NCI-H526 treated with DMSO at 0.1 percent for 48 hours (cell line): ENCODE data around the gene CCDC93.
"Not testable (repeated sequence)": the region's sequence is repeated elsewhere in the genome, so short reads cannot be mapped to it uniquely, and the experiment has no call there.

Experiments
- DNase-seq: peaks from one replicate; lab custom pipeline; 2025; lab: John Stamatoyannopoulos, UW

Gene CCDC93

DNA sequence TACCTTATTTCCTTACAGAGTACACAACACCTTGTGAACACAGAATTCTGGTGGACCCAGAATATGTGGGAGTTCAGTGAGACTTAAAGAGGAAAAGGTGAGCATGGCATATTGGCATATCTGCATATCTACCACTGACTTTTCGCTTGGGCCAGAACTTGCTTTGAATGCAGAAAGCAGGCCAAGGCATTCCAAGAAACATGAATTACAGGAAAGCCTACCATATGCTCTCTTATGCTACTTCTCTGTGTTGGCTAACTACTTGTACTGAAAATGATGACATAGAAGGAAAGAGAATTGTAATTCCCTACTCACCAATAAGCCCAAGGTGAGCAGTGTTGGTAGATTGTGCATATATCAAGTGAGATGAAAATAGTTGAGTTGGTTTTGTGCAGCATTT lies 31.4 kb upstream of the CCDC93 start:
- no peak for DNase-seq

DNA sequence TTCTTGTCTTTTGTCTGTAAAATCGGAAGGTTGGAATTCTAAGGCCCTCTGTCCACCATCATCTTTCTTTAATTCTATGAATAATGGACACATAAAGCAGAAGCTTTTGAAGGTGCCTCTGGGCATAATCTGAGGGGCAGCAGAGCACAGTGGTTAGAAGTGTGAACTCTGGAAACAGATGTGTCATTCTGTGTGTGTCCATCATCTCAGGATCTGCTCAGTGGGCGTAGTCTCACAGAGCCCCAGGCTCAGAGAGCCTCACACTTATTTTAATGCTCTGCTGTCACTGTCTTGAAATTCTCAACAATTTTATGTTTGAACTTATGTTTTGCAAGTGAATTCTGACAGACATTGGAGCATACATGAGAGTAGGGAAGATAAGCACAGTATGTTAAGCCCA lies 31.0 kb upstream of the CCDC93 start:
- no peak for DNase-seq

DNA sequence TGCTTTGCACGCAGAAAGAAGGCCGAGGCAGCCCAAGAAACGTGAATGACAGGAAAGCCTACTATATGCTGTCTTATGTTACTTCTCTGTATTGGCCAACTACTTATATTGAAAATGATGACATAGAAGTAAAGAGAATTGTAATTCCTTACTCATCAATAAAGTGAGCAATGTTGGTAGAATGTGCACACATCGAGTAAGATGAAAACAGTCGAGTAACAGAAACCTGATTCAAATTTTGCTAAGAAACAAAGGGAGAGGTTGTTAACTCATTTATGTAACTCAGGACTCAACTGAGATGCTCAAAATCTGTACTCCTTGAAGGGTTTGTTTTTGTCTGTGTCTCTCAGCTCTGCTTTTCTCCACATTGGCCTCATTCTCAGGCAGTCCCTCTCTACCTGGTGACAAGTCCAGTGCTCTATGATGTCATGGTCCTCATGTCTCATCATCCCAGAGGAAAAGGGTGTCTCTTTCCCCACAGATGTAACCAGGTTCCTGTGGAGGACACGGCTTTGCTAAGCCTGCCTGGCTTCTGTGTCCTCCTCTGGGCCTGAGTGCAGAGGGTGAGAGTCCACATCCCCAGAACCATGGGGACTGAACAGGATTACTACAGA lies 30.3 kb upstream of the CCDC93 start:
- no peak for DNase-seq

DNA sequence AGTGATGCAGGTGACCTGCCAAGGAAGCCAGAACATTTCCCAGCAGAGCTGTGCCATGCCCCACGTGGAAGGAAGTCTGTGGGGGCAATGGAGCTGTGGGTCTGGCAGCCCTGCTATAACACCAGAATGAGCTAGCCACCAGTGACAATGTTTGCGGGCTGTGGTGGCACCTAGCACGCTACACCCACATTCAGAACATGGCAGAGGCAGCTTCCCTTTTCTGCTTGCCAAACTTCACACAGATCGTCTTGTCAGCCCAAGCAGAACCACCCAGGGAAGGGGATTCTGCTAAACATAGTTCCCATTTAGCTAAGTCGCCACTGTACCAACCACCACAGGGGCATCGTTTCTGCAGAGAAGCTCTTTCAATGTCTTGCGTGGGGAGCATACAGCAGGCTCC lies 27.0 kb upstream of the CCDC93 start:
- DNase-seq = no peak

DNA sequence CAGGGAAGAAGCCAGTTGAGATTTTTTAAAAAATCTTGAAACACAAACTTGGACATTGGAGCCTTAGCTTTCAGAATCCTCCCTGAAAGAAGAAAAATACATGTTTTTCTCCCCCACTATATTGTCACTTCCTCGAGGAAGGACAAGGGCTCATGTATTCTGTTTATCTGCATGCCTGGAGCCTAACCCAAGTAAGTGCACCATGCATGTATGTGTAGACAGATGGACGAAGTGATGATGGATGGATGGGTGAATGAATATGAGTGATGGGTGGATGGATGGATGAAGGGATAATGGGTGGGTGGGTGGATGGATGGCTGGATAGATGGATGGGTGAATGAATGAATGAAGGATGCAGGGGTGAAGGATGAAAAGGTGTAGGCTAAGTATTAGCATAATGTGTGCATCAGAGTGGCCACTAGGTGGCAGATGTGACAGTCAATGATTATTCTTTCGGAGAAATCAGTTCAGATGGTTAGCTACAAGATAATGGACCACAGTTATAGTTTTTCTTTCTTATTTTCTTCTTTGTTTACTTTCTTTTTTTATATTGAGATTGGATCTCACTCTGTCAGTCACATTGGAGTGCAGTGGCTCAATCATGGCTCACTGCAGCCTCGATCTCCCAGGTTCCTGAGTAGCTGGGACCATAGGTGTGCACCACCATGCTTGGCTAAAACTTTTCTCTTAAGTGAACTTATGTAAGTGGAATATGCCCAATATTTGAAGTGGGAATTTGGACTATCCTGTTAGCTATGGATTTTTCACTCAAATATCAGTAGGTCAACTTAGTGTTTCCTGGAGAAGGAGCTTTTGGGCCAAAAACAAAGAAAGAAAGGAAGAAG lies 18.5 kb upstream of the CCDC93 start:
- peak; percentile 29 for DNase-seq

DNA sequence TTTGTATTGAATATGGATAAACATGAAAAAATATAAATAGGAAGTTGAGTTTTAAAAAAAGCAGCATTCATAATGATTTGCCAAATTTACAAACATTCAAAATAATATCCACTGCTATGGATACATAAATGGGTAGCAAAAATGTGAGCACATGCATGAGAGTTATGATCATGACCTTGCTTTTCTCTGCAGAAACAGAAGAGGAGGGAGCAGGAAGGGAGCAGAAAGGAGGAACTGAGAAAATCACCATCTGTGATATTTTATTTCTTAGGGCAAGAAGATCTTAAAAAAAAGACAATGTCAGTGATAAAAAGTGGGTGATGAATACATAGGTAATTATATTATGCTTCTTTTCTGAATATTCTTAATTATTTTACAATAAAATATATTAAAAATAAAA lies 17.7 kb upstream of the CCDC93 start:
- no peak for DNase-seq

DNA sequence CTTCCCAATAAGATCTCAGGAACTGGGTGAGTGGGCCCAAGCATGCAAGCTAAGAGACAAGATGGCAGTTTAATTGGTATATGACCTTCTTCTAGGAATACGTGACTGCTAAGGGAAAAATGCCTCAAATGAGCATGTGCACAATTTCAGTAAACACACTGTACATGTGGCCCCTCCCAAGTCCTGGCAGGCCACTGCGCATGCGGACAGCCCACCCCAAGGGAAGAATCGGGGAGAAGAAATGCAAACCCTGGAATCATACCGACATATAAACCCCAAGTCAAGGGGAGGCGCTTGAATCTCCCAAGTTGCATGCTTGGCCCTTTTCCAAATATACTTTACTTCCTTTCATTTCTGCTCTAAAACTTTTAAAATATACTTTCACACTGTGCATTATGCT lies 15.2 kb upstream of the CCDC93 start:
- no peak for DNase-seq

DNA sequence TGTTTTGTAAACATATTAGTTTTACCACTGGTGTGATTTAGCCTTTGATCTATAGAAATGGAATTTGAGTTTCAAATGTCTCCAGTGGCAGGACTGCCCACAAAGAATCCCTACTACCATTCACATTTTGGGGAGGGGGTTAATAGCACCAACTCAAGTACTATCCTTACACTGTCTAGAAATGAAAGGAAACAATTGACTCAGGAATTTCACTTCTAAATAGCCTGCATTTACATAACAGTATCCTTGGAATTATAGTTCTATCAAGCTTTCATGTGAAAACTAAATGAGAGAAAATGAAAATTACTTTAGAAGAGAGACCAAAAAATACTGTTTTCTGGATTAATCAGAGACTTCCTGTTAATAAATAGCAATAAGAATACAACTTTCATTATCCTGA lies 7.5 kb upstream of the CCDC93 start:
- DNase-seq = no peak

DNA sequence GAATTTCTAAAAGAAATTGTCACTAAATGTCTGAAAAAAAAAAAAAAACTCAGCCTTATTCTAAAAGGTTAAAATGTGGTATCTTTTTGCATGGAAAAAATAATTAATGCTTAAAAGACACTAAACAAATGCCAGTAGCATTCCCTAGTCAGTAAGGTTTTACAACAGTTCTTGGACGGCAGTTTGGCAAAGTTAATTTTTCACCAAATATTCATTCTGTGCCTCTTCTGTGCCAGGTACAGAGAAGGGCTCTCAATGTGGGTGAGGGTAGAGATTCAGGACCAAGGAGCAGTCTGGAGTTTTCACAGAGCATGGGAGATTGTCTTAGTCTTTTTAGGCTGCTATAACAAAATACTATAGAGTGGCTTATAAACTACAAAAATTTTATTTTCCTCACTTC lies 6.0 kb upstream of the CCDC93 start:
- DNase-seq = no peak

DNA sequence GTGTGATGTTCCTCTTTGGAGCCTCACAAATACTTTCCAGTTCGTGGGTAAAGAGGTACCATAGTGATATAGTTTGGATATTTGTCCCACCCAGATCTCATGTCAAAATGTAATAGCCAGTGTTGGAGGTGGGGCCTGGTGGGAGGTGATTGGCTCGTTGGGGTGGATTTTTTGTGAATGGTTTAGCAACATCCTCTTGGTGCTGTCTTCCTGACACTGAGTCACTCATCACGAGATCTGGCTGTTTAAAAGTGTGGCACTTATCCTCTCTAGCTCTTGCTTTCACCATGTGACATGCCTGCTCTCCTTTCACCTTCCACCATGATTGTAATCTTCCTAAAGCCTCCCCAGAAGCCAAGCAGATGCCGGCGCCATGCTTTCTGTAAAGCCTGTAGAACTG lies 3.0 kb upstream of the CCDC93 start:
- no peak for DNase-seq

DNA sequence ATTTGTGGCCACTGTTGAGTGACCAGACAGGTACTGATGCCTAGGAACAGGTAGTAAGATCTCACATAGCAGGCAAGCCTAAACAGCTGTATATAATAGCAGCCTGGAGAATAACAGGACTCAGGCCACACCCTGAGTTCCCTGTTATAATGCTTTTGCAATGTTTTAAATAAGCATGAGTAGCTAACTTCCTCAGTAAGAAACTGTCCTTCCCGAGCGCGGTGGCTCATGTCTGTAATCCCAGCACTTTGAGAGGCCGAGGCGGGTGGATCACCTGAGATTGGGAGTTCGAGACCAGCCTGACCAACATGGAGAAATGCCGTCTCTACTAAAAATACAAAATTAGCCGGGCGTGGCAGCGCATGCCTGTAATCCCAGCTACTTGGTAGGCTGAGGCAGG lies 1.9 kb upstream of the CCDC93 start:
- not testable (repeated sequence) for DNase-seq

DNA sequence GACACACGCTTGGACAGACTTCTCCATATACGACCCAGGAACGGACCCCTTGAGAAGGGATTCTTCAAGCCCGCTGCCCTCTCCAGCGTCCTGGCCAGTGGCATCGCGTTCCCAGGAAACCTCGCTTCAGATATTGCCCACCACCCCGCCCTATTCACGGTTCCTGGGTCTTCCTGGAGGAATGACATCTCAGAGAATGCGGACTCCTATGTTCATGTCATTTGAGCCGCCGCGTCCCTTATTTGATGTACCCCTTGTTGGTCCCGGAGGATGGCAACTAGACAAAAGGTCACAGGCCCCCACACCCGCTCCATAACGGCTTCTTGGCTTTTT lies 588 bp upstream of the CCDC93 start:
- no peak for DNase-seq

DNA sequence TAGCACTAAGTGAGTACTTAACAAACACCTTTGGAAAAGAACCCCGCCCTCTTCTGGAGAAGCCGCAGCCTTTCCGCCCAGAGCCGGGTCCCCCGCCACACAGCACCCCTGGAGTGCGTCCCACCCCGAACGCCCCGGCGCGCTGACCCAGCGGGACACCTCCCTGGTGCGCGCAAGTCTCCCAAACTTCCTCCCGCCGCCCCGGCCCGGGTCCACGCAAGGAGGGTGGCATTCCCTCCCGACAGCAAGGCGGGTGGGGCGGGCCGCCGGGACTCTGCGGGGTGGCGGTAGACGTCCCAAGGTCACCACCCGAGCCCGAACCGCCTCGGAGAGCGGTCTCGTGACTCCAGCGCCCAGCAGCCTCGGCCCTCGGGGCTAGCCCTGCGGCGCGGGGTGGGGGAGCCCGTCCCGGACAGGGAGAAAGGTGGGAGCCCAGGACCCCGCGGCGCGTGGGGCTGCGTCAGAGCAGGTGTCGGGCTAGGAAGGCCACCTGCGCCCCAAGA lies 598 bp downstream of the CCDC93 start:
- DNase-seq = peak; percentile 20

DNA sequence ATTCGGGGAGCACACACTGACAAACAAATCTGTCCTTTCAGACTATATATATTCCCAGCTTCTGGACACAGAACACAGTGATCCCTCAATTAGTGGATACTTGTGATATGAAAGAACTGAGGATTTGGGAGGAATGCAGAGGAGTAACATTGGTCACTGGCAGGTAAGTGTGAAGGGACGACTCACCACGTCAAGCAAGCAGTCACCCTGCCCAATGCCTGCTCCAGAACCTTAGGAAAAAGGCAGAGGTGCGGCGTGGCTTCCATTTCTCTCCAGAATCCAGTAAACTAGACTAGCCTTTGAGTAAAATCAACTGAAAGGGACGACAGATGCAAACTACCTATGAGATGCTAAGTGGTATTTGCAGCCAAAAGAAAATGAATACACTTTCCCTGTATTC lies 1.1 kb downstream of the CCDC93 start:
- no peak for DNase-seq

DNA sequence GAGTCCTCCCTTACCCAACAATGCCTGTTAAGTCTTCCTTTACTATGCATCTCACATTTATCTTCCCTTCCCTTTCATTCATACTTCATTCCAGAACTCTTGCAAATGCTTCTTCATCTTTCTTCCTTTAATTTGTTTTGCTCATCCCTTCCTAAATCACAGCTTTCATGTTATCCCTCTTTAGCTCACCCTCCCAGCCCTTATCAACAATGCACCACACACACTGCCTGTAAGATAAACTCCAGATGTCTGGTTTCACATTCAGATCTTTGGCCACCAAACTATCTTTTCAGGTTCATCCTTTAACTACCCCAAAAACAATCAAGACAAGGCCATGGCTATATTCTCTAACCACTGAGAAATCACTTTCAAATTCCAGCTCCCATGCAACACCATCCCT lies 3.4 kb downstream of the CCDC93 start:
- no peak for DNase-seq

DNA sequence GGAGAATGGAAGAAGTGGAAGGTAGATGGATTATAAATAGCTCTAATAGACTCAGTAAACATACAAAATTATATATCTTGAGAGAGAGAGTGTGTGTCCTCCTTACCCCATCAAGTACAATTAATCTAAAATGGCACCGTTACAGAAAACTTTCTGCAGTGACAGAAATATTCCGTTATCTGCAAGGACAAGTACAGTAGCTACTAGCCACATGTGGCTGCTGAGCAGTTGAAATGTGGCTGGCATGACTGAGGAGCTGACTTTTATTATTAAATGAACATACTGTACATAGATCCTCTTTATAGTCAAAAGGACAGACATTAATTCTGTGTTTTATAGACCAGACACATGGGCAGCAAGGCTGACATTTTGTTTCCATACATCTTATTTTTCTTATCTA lies 7.0 kb downstream of the CCDC93 start:
- DNase-seq = no peak

DNA sequence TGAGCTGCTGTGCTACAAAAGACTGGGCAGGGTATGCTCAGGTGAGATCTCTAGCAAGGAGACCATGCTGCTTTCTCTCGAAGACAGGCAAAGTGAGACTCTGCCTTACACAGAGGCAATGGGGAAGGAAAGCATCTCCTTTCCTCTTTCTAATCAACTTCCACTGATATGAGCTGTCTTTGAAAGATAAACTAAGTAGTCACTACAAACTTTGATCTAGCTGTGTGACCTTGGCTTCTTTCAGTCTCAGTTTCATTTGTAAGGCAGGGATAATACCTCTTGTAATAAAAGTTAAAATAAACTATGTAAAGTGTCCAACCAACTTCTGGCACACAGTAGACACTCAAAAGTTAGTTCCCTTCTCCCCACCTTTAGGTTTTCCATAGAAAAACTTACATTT lies 7.5 kb downstream of the CCDC93 start:
- DNase-seq = no peak

DNA sequence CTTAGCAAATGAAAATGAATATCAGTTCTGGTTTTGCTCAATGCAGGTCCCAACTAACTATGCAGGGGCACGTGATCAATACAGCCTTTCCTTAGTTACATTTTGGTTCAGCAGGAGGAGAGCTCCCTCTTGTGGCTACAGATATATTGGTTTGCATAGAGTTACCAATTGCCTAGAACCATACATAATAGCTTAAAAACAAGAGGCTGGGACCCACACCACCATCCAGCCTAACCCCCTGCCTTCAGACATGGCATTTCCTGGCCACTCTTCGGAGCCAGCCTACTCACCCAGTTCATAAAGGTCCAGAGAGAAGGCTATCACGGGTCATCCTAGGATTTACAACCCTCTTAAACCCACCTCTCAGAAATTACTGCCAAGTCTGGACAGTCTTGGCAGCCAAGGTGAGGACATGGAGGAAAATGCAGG lies 10.5 kb downstream of the CCDC93 start:
- DNase-seq = peak; percentile 78

DNA sequence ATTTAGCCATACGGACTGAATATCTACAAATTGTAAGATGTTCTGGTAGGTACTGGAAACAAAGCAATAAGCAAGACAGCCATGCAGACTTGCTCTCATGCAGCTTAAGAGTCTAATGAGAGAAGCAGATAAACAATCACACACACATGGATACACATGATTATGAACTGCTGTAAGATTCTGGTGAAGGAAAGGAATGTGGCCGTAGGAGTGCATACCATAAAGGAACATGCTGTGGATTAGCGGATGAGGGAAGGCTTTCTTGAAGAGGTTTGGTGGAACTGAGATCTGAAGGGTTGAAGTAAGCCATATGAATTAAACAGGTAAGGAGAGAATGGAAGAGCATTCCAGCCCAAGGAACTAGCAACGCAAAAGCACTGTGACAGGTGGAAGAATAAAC lies 13.8 kb downstream of the CCDC93 start:
- DNase-seq = no peak

DNA sequence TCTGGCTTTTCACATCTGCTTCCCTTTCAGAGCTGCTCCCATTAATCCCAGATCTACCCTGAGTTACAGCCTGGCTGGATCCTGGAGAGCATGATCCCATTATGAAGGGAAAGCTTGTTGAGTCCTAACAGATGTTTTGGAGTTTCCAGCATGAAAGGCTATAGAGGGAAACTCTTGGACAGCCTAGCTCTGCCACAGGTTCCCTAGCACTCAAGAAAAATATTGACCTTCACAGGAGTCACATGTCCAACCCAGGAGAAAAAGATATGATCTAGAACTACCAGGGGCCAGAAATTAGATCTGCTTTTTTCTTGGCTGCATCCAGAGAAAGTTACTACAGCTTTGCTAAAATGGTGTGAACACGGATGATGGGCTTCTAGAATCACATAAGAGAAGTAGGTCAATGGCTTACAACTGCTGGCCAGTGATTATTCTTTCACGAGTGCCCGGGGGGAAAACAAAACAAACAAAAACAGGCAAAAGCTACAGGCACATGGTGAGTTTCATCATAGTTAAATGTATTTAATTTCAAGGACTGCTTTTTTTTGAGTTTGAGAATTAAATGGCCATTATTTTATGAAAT lies 15.9 kb downstream of the CCDC93 start:
- DNase-seq = no peak

DNA sequence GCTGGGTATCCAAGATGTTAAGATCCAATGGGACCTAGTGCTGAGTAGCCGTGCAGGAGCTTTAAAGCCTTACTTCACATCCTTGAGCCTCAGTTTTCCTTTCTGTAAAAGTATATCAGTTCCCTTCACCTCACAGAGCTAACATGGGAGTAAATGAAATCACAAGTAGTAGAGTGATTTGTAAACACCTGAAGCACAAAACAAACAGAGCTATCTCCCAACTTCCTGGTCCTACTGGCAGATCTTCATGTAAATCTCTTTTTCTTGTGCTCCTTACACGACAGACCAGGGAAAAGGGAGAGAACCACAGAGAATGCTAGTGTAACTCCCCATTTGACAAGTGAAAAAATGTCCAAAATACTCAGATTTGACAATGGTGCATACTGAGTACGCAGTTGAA lies 17.3 kb downstream of the CCDC93 start:
- no peak for DNase-seq

DNA sequence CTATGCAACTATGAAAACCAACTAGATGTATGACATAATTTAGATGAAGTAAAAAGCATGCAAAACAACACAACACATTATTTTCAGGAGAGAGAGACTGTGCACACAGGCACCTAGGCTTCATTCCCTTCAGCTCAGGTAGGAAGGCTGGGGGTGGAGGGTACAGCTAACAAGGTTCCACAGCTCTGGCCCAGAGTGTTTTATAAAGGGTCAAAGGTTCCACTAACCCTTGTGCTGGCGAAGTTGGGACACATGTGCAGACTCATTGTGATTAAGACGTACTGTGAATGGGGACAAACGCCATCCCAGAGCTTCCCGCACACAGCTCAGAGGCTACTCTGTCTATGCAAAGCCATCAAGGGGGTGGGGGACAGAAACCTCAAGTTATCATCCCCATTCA lies 19.1 kb downstream of the CCDC93 start:
- no peak for DNase-seq

DNA sequence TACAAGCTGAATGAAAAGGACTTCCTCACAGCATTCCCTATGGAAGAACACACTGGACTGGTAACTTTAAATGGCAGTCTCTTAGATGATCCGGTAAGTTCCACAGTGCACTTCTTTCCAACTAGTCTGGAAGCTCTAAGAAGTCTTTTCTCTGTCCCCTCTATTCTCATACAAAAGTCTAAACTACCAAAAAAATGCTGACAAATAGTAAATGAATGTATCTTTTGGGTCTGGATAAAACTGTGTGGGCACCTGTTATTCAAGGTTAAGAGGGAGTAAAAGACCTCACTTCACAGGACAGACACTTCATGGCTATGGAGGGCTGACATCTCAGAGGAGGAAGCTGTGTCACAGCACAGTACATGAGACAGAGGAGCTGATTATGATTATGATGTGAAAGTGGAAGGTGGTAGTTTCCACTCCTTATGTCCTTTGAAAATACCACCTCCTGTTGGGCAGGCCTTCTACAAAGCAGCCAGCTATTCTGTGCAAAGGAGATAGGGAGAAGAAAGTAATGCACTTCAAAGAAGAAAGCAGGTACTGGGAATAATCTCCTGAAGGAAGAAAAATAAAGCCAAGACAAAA lies 23.9 kb downstream of the CCDC93 start:
- no peak for DNase-seq
